Measurements from ENCODE around the gene GRAPL. TPM values are rescaled to one million over a fixed set of nuclear protein-coding genes. Genes with fewer than 3 reads are reported as not detected.
"Not testable (repeated sequence)": the region's sequence is repeated elsewhere in the genome, so short reads cannot be mapped to it uniquely, and the experiment has no call there.

Gene GRAPL
- total and polyA plus RNA-seq, 2 of the 13 experiments (the other 11 are each of a cell fraction or from before 2014, with no cell fraction given), result 0.62 TPM; not detected in 1

DNA sequence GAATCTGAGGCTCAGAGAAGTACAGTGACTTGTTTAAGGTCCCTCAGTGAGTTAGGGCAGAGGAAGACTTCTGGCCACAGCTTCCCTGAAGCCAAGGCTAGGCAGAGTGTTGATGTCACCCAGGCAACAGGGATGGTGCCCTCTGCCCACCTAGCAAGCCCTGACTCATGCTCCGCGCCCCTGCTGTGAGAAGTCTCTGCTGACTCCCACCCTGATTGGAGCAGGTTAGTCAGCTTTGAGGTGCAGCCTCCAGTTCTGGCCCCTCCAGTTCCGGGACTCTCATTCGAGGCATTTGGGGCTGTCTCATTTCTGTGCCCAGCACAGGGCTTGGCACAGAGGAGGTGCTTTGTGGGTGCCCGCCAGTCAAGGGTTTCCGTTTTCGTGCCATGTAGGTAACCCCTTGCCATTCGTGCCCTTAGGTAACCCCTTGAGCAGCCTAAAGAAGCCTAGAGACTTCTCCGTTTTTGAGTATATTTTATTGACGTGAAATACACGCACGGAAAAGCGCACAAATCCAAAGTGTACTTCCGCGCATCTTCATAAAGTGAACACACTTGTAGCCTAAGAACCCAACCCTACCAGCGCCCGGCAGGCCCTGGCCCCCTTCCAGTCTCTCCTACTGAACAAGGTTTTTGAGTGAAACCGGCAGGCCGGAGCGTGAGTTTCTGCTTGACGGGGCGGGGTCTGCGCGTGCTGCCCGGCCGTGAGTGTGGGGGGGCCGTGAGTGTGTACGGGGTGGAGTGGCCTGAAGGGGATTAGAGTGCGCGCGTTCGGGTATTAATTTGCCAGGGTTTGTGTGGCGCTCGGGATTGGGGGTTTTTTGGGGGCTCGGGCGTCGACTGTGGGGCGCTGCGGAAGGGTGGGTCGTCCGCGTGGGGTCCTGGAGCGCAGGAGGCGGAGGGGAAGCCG, 16.9 kb upstream of the GRAPL start:
- H3K27ac ChIP-seq (ENCODE audit: extremely low read length, insufficient read depth, low read length); H3K36me3 ChIP-seq (replicated peaks in 1 of 2; ENCODE audit: control insufficient read depth in 1 of 2, insufficient read depth in 2 of 2, low read length in 2 of 2); H3K79me2 ChIP-seq (ENCODE audit: insufficient read depth, low read length); H4K20me1 ChIP-seq (ENCODE audit: insufficient read depth, low read length); in situ Hi-C loops (cut with HindIII; ENCODE audit: extremely low pct_ligation_motif_present, low pct_unique_long_range_greater_than_20kb); POLR2A ChIA-PET; H3K27me3 ChIP-seq (ENCODE audit: control insufficient read depth in 1 of 2, insufficient read depth in 2 of 2, low read length in 2 of 2); H3K4me2 ChIP-seq (ENCODE audit: low read depth, low read length); FAIRE-seq; intact Hi-C loops (cut with micrococcal nuclease; ENCODE audit: unreplicated experiment); BruUV-seq (replicated peaks); H2AFZ ChIP-seq (ENCODE audit: low read length); H3K9me3 ChIP-seq (ENCODE audit: low read length); H3K9ac ChIP-seq (ENCODE audit: insufficient read depth, low read depth, low read length); H3K4me1 ChIP-seq (ENCODE audit: insufficient read depth, low read length); CTCF ChIA-PET (ENCODE audit: low intra/inter-chr PET ratio, low total read pairs); DNase-seq (ENCODE audit: low spot score): not testable (repeated sequence)
- peak; percentile 46 for ATAC-seq
- H3K4me3 ChIP-seq (replicated peaks in 1 of 3; ENCODE audit: insufficient read depth in 1 of 3, low read depth in 2 of 3, low read length in 3 of 3), result peak overlapping the region in 1 of 3 experiments; percentile 40; a peak in 1 of 6 replicates
- no CpG with 5 or more reads among the region's 45 CpGs for WGBS (ENCODE audit: low lambda C conversion rate)

- intact Hi-C loops (cut with micrococcal nuclease; ENCODE audit: unreplicated experiment); H3K9me3 ChIP-seq (ENCODE audit: low read length); H2AFZ ChIP-seq (ENCODE audit: low read length); POLR2A ChIA-PET; H4K20me1 ChIP-seq (ENCODE audit: insufficient read depth, low read length); H3K27ac ChIP-seq (ENCODE audit: extremely low read length, insufficient read depth, low read length); H3K79me2 ChIP-seq (ENCODE audit: insufficient read depth, low read length); CTCF ChIA-PET (ENCODE audit: low intra/inter-chr PET ratio, low total read pairs); in situ Hi-C loops (cut with HindIII; ENCODE audit: extremely low pct_ligation_motif_present, low pct_unique_long_range_greater_than_20kb); BruUV-seq (replicated peaks); H3K36me3 ChIP-seq (replicated peaks in 1 of 2; ENCODE audit: control insufficient read depth in 1 of 2, insufficient read depth in 2 of 2, low read length in 2 of 2); H3K27me3 ChIP-seq (ENCODE audit: control insufficient read depth in 1 of 2, insufficient read depth in 2 of 2, low read length in 2 of 2); H3K4me1 ChIP-seq (ENCODE audit: insufficient read depth, low read length); FAIRE-seq: not testable (repeated sequence)
- Histone ChIP-seq H3K4me3 (replicated peaks in 1 of 3; ENCODE audit: insufficient read depth in 1 of 3, low read depth in 2 of 3, low read length in 3 of 3) (peak overlapping the region; percentile 7 to 40 (median 38); a peak in 4 of 6 replicates), H3K4me2 (ENCODE audit: low read depth, low read length) (peak overlapping the region; percentile 74), H3K9ac (ENCODE audit: insufficient read depth, low read depth, low read length) (0 out of 2 replicates have a peak overlapping the region, but pooled peaks have one; percentile 43)
- peak; percentile 94 for ATAC-seq
- peak; percentile 9 for DNase-seq (ENCODE audit: low spot score)
- WGBS (ENCODE audit: low lambda C conversion rate), result 2% methylated on average over 10 of the region's 39 CpGs
- TF ChIP-seq YY1 (IDR thresholded peaks at IDR 0.05; ENCODE audit: insufficient read depth, insufficient replicate concordance, low read depth, low read length) (peak; percentile 81), ZSCAN25 (CRISPR knock-in tag; IDR thresholded peaks at IDR 0.05) (peak; percentile 76), ZNF121 (CRISPR knock-in tag; IDR thresholded peaks at IDR 0.05) (peak; percentile 81), ZBTB14 (CRISPR knock-in tag; IDR thresholded peaks at IDR 0.05) (peak; percentile 77), GABPB1 (CRISPR knock-in tag; IDR thresholded peaks at IDR 0.05) (peak; percentile 33; the same call in 1 of the 2 replicates), SKI (IDR thresholded peaks at IDR 0.05; ENCODE audit: partially characterized antibody) (peak; percentile 61), CTCF (CRISPR knock-in tag; IDR thresholded peaks at IDR 0.05) (peak; percentile 32; the same call in 1 of the 2 replicates), SAP130 (CRISPR knock-in tag; IDR thresholded peaks at IDR 0.05; ENCODE audit: low read depth) (peak; percentile 33; the same call in 1 of the 2 replicates), HOXA3 (CRISPR knock-in tag; IDR thresholded peaks at IDR 0.05) (0 out of 2 replicates have a peak, but pooled peaks have one; percentile 39)
These were observed 16.2 kb upstream of the GRAPL start for GRCh38 chr17:19111111-19111711.

Data from HepG2 (cell line).